ENCODE results near the gene FGF10. TPM values are rescaled to one million over a fixed set of nuclear protein-coding genes. Genes with fewer than 3 reads are reported as not detected.

FGF10 gene
- total RNA-seq, 3 donors from 2014 or later (not counting 1 experiment from before 2014, with no cell fraction given) = not detected

GRCh38 chr5:44278469-44278868 is 110.8 kb downstream of the FGF10 start:
- intact Hi-C loops (cut with micrococcal nuclease) = no loop called here
- DNase-seq (no peak), ATAC-seq (no peak)
- no peaks in the 10 kb centered on the region for H3K27me3 Mint-ChIP-seq (ENCODE audit: low read depth in 2 of 2)
- no peak overlapping the region for H3K27ac Mint-ChIP-seq
- H3K4me1 Mint-ChIP-seq = no peaks in the 10 kb centered on the region
- 77% methylated on average over 3 of the region's 3 CpGs for WGBS (ENCODE audit: insufficient coverage)
- H3K36me3 Mint-ChIP-seq = no peaks in the 10 kb centered on the region
- no peak overlapping the region for H3K4me3 ChIP-seq (ENCODE audit: low read length)
- no peaks in the 10 kb centered on the region for H3K9me3 ChIP-seq (ENCODE audit: control insufficient read depth, insufficient read depth, low read length)
- H3K4me1 ChIP-seq (ENCODE audit: control insufficient read depth, insufficient read depth, low read length) = no peaks in the 10 kb centered on the region
- H3K4me3 Mint-ChIP-seq = no peak overlapping the region
- TF ChIP-seq CTCF (IDR thresholded peaks at IDR 0.05) = no peak
- H3K9me3 Mint-ChIP-seq = peaks cover 3 to 6% of the 10 kb centered on the region in 2 donors
- H3K27me3 ChIP-seq (ENCODE audit: control insufficient read depth, insufficient read depth, low read length) = no peaks in the 10 kb centered on the region
- no peak overlapping the region for H3K27ac ChIP-seq (ENCODE audit: low read length)
- no peaks in the 10 kb centered on the region for H3K36me3 ChIP-seq (ENCODE audit: control insufficient read depth, insufficient read depth, low read length)

- no peak for ATAC-seq
- no peak for DNase-seq
- Histone ChIP-seq H3K4me1 (ENCODE audit: control insufficient read depth, insufficient read depth, low read length) (no peaks in the 10 kb centered on the region), H3K36me3 (ENCODE audit: control insufficient read depth, insufficient read depth, low read length) (no peaks in the 10 kb centered on the region), H3K27me3 (ENCODE audit: control insufficient read depth, insufficient read depth, low read length) (no peaks in the 10 kb centered on the region), H3K4me3 (ENCODE audit: low read length) (no peak overlapping the region), H3K9me3 (ENCODE audit: control insufficient read depth, insufficient read depth, low read length) (no peaks in the 10 kb centered on the region), H3K27ac (ENCODE audit: low read length) (no peak overlapping the region)
- H3K4me1 Mint-ChIP-seq = no peaks in the 10 kb centered on the region
- intact Hi-C loops (cut with micrococcal nuclease) = no loop called here
- H3K27me3 Mint-ChIP-seq (ENCODE audit: low read depth in 2 of 2) = no peaks in the 10 kb centered on the region
- no peak overlapping the region for H3K4me3 Mint-ChIP-seq
- H3K27ac Mint-ChIP-seq = no peak overlapping the region
- peaks cover 6% of the 10 kb centered on the region for H3K36me3 Mint-ChIP-seq
- no peak for TF ChIP-seq CTCF (IDR thresholded peaks at IDR 0.05)
- peaks cover 6 to 9% of the 10 kb centered on the region in 2 donors for H3K9me3 Mint-ChIP-seq
- 0% methylated on average over 1 of the region's 1 CpG for WGBS (ENCODE audit: insufficient coverage)
Observed at GRCh38 chr5:44275908-44276307, 113.3 kb downstream of the FGF10 start.

DNA sequence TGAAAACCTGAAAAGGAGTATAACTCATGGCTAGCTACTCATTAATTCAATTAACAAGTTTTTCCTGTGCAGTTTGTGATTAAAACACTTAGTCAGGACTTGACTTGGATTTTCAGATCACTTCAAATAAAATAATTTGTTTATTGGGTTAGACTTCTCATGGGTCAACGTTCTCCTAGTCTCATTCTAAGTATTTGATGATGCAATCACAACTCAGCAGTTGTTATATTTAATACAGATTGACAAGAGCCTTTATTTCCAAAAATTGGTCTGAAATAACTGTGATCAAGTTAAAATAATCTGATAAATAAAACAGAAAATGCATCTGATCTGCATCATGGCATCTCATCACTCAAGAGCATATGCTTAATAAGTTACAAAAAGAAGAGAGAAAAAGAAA is 113.9 kb downstream of the FGF10 start:
- H3K36me3 ChIP-seq (ENCODE audit: control insufficient read depth, insufficient read depth, low read length) = no peaks in the 10 kb centered on the region
- TF ChIP-seq CTCF (IDR thresholded peaks at IDR 0.05) = no peak
- no peaks in the 10 kb centered on the region for H3K4me1 ChIP-seq (ENCODE audit: control insufficient read depth, insufficient read depth, low read length)
- Mint-ChIP-seq H3K4me1 (no peaks in the 10 kb centered on the region), H3K27ac (no peak overlapping the region), H3K27me3 (ENCODE audit: low read depth in 2 of 2) (no peaks in the 10 kb centered on the region), H3K36me3 (peaks cover 6% of the 10 kb centered on the region), H3K4me3 (no peak overlapping the region), H3K9me3 (peaks cover 4 to 7% of the 10 kb centered on the region in 2 donors)
- H3K4me3 ChIP-seq (ENCODE audit: low read length) = no peak overlapping the region
- DNase-seq (no peak), ATAC-seq (no peak)
- no peaks in the 10 kb centered on the region for H3K27me3 ChIP-seq (ENCODE audit: control insufficient read depth, insufficient read depth, low read length)
- WGBS (ENCODE audit: insufficient coverage) = no CpG with 5 or more reads among the region's 1 CpG
- H3K9me3 ChIP-seq (ENCODE audit: control insufficient read depth, insufficient read depth, low read length) = no peaks in the 10 kb centered on the region
- no peak overlapping the region for H3K27ac ChIP-seq (ENCODE audit: low read length)
- intact Hi-C loops (cut with micrococcal nuclease) = no loop called here

DNA sequence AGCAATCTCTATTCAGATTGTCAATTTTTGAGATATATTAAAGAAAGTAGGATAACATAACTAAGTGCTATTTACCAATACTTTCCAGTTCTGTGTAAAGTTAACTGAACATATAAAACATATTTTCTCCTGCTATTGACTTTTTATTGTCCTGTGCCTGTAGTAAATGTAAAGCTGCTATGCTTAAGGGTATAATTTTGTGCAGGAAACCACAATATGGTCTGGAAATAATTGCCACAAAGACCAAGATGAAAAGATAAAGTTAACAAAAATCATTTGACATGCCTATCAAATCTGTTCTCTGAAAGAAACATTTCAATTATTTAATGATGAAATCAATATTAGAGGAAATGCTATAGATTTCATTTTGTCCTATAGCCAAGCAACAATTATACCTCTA is 121.3 kb downstream of the FGF10 start:
- H3K27me3 ChIP-seq (ENCODE audit: control insufficient read depth, insufficient read depth, low read length) = no peaks in the 10 kb centered on the region
- no peaks in the 10 kb centered on the region for H3K9me3 ChIP-seq (ENCODE audit: control insufficient read depth, insufficient read depth, low read length)
- Mint-ChIP-seq H3K27ac (no peak overlapping the region), H3K4me3 (no peak overlapping the region), H3K9me3 (peaks cover 3 to 16% of the 10 kb centered on the region in 2 donors), H3K27me3 (ENCODE audit: low read depth in 2 of 2) (no peaks in the 10 kb centered on the region), H3K4me1 (no peaks in the 10 kb centered on the region), H3K36me3 (peaks cover 6% of the 10 kb centered on the region)
- DNase-seq = no peak
- TF ChIP-seq CTCF (IDR thresholded peaks at IDR 0.05) = no peak
- no peak for ATAC-seq
- H3K4me1 ChIP-seq (ENCODE audit: control insufficient read depth, insufficient read depth, low read length) = no peaks in the 10 kb centered on the region
- no peaks in the 10 kb centered on the region for H3K36me3 ChIP-seq (ENCODE audit: control insufficient read depth, insufficient read depth, low read length)
- H3K27ac ChIP-seq (ENCODE audit: low read length) = no peak overlapping the region
- H3K4me3 ChIP-seq (ENCODE audit: low read length) = no peak overlapping the region
- intact Hi-C loops (cut with micrococcal nuclease) = no loop called here

All from natural killer cell (primary cell).